Ectodermal cell (in vitro differentiated cells): ENCODE data around the gene M6PR. TPM values are rescaled to one million over a fixed set of nuclear protein-coding genes. Genes with fewer than 3 reads are reported as not detected.

ENCODE experiments used
- H3K27ac ChIP-seq: 2 replicates; pipeline ENCODE4 v1.7.0; 2013; ENCODE audit warnings: mild to moderate bottlenecking, low read depth, low read length; ENCODE audit not compliant: insufficient read depth, poor library complexity, severe bottlenecking
- H3K27me3 ChIP-seq: 2 replicates; pipeline ENCODE4 v1.7.0; 2013; ENCODE audit warnings: mild to moderate bottlenecking, low read length; ENCODE audit not compliant: insufficient read depth, control insufficient read depth, poor library complexity, severe bottlenecking
- H3K36me3 ChIP-seq: one replicate; pipeline ENCODE4 v1.7.0; 2013; ENCODE audit warnings: low read length; ENCODE audit not compliant: control insufficient read depth, insufficient read depth
- H3K4me1 ChIP-seq: one replicate; pipeline ENCODE4 v1.7.0; 2013; ENCODE audit warnings: low read length; ENCODE audit not compliant: control insufficient read depth, insufficient read depth
- H3K4me3 ChIP-seq: 2 replicates; pipeline ENCODE4 v1.7.0; 2013; ENCODE audit warnings: low read depth, low read length, control low read depth; ENCODE audit not compliant: insufficient read depth
- H3K9me3 ChIP-seq: 2 replicates; pipeline ENCODE4 v1.7.0; 2013; ENCODE audit warnings: mild to moderate bottlenecking, low read length, moderate library complexity; ENCODE audit not compliant: control insufficient read depth
- WGBS, 2 experiments: methylation state at CpG; one replicate each; pipeline ENCODE4 v1.1.7; 2013; ENCODE audit warnings: missing lambda C conversion rate in 2 of 2; 5-methylcytosine and 5-hydroxymethylcytosine counted together
- polyA plus RNA-seq, 4 experiments: library from polyadenylated mRNA; stranded (reverse); fragments of 50-300 nt; gene quantifications; one replicate each; pipeline ENCODE4 v1.2.3, GENCODE V29; 2013

M6PR gene
- 105 TPM for polyA plus RNA-seq (2013, experiment 1 of 4)
- 119 TPM for polyA plus RNA-seq (2013, experiment 2 of 4)
- 94.8 TPM for polyA plus RNA-seq (2013, experiment 3 of 4)
- 99.6 TPM for polyA plus RNA-seq (2013, experiment 4 of 4)

- peaks cover 18% of the 10 kb centered on the region for H3K36me3 ChIP-seq
- peak within 1 kb of the TSS; percentile 96 for H3K27ac ChIP-seq
- H3K4me1 ChIP-seq, result peaks cover 3% of the 10 kb centered on the region
- no peaks in the 10 kb centered on the region for H3K9me3 ChIP-seq
- 0% methylated on average over 66 of the region's 66 CpGs for WGBS, 2 experiments
- peak within 1 kb of the TSS; percentile 59 for H3K4me3 ChIP-seq
- H3K27me3 ChIP-seq, result no peaks in the 10 kb centered on the region
Measured at GRCh38 chr12:8949342-8950220, at the start of gene M6PR. M6PR (minus strand) TSS chr12:8949645; CDS start chr12:8946404, 3,241 bp downstream.

- Histone ChIP-seq H3K4me1 (no peaks in the 10 kb centered on the region), H3K36me3 (no peaks in the 10 kb centered on the region), H3K4me3 (no peak overlapping the region), H3K9me3 (no peaks in the 10 kb centered on the region), H3K27ac (no peak overlapping the region), H3K27me3 (no peaks in the 10 kb centered on the region)
- 98% methylated on average over 5 of the region's 5 CpGs for WGBS, 2 experiments
Measured at GRCh38 chr12:8996682-8997405, 47.4 kb upstream of the M6PR start.

GRCh38 chr12:8995021-8995775, 45.8 kb upstream of the M6PR start:
- no peaks in the 10 kb centered on the region for H3K4me1 ChIP-seq
- no peaks in the 10 kb centered on the region for H3K27me3 ChIP-seq
- H3K4me3 ChIP-seq, result no peak overlapping the region
- 94 to 95% methylated on average over 4 of the region's 4 CpGs for WGBS, 2 experiments
- H3K36me3 ChIP-seq, result no peaks in the 10 kb centered on the region
- no peak overlapping the region for H3K27ac ChIP-seq
- H3K9me3 ChIP-seq, result no peaks in the 10 kb centered on the region

- H3K27ac ChIP-seq, result no peak overlapping the region
- no peaks in the 10 kb centered on the region for H3K4me1 ChIP-seq
- H3K27me3 ChIP-seq, result no peaks in the 10 kb centered on the region
- no peak overlapping the region for H3K4me3 ChIP-seq
- H3K36me3 ChIP-seq, result no peaks in the 10 kb centered on the region
- WGBS, 2 experiments, result 88 to 93% methylated on average over 3 of the region's 3 CpGs
- H3K9me3 ChIP-seq, result no peaks in the 10 kb centered on the region
Measured at GRCh38 chr12:8993827-8994226, 44.4 kb upstream of the M6PR start.

- H3K27ac ChIP-seq, result no peak overlapping the region
- H3K4me1 ChIP-seq, result no peaks in the 10 kb centered on the region
- WGBS, 2 experiments, result 89 to 98% methylated on average over 6 of the region's 6 CpGs
- H3K36me3 ChIP-seq, result no peaks in the 10 kb centered on the region
- H3K27me3 ChIP-seq, result no peaks in the 10 kb centered on the region
- no peak overlapping the region for H3K4me3 ChIP-seq
- no peaks in the 10 kb centered on the region for H3K9me3 ChIP-seq
Measured at GRCh38 chr12:8991371-8992345, 42.2 kb upstream of the M6PR start.

- Histone ChIP-seq H3K27me3 (no peaks in the 10 kb centered on the region), H3K4me3 (no peak within 1 kb of the TSS), H3K4me1 (no peaks in the 10 kb centered on the region), H3K9me3 (no peaks in the 10 kb centered on the region), H3K27ac (no peak within 1 kb of the TSS), H3K36me3 (no peaks in the 10 kb centered on the region)
- 95 to 96% methylated on average over 2 of the region's 2 CpGs for WGBS, 2 experiments
Measured at GRCh38 chr12:8989413-8989812, 40.0 kb upstream of the M6PR start, which contains the start of gene KLRG1. KLRG1 (plus strand) TSS chr12:8989546; CDS start chr12:8989636, 90 bp downstream.

- Histone ChIP-seq H3K4me1 (no peaks in the 10 kb centered on the region), H3K27ac (no peak overlapping the region), H3K4me3 (no peak overlapping the region), H3K27me3 (no peaks in the 10 kb centered on the region), H3K36me3 (no peaks in the 10 kb centered on the region), H3K9me3 (no peaks in the 10 kb centered on the region)
- 96 to 100% methylated on average over 1 of the region's 1 CpG for WGBS, 2 experiments
Measured at GRCh38 chr12:8987685-8988084, 38.2 kb upstream of the M6PR start.

GRCh38 chr12:8987163-8987562, 37.7 kb upstream of the M6PR start:
- Histone ChIP-seq H3K27me3 (no peaks in the 10 kb centered on the region), H3K36me3 (no peaks in the 10 kb centered on the region)

GRCh38 chr12:8985213-8985754, 35.8 kb upstream of the M6PR start:
- Histone ChIP-seq H3K36me3 (no peaks in the 10 kb centered on the region), H3K27me3 (no peaks in the 10 kb centered on the region), H3K27ac (no peak overlapping the region), H3K9me3 (no peaks in the 10 kb centered on the region), H3K4me3 (no peak overlapping the region), H3K4me1 (no peaks in the 10 kb centered on the region)
- 91 to 95% methylated on average over 1 of the region's 1 CpG for WGBS, 2 experiments

More at GRCh38 chr12:8987163-8987562, 37.7 kb upstream of the M6PR start:
- Histone ChIP-seq H3K4me3 (no peak overlapping the region), H3K27ac (no peak overlapping the region), H3K4me1 (no peaks in the 10 kb centered on the region), H3K9me3 (no peaks in the 10 kb centered on the region)
